Thyroid gland (tissue), 4 donors: Measurements from ENCODE around the gene P4HA3.

ENCODE experiments used
- POLR2A ChIP-seq, 2 donors: fragments of 450-650 bp; IDR thresholded peaks; one replicate each; pipeline ENCODE4 v1.6.1; 2017; ENCODE audit warnings: antibody characterized with exemption in 2 of 2, mild to moderate bottlenecking in 2 of 2, moderate library complexity in 1 of 2
- TF ChIP-seq, protein P1 (sequence below), 6 experiments: fragments of 200-600 bp in 3 of 6; fragments of 450-650 bp in 3 of 6; sonication (generic) in 3 of 6; IDR thresholded peaks; one replicate each; pipeline ENCODE4 v1.5.1; 2016 to 2019; ENCODE audit warnings: antibody characterized with exemption in 6 of 6, mild to moderate bottlenecking in 2 of 6, inconsistent platforms in 1 of 6, moderate library complexity in 1 of 6

DNA sequence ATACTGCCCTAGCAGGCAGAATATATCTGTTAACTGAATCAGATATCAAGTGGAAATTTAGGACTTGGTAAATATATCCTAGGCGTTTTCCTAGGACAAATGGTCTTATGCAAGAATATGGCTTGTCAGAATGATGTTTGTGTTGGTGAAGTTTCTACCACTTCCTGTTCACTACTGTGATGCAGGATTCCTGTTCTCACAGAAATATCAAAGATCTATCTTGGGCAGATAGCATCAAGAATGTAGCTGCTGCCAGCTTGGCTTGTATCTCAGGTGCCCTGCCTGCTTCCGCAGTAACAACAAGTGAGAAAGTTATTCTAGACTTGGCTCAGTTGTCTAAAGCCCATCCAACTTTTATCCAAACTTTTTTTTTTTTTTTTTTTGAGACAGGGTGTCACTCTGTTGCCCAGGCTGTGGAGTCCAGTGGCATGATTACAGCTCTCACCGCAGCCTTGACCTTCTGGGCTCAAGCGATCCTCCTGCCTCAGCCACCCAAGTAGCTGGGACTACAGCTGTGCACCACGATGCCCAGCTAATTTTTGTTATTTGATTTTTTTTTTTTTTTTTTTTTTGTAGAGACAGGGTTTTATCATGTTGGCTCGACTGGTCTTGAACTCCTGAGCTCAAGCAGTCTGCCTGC, 79.0 kb downstream of the P4HA3 start:
- TF ChIP-seq, protein P1, sequence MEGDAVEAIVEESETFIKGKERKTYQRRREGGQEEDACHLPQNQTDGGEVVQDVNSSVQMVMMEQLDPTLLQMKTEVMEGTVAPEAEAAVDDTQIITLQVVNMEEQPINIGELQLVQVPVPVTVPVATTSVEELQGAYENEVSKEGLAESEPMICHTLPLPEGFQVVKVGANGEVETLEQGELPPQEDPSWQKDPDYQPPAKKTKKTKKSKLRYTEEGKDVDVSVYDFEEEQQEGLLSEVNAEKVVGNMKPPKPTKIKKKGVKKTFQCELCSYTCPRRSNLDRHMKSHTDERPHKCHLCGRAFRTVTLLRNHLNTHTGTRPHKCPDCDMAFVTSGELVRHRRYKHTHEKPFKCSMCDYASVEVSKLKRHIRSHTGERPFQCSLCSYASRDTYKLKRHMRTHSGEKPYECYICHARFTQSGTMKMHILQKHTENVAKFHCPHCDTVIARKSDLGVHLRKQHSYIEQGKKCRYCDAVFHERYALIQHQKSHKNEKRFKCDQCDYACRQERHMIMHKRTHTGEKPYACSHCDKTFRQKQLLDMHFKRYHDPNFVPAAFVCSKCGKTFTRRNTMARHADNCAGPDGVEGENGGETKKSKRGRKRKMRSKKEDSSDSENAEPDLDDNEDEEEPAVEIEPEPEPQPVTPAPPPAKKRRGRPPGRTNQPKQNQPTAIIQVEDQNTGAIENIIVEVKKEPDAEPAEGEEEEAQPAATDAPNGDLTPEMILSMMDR (IDR thresholded peaks at IDR 0.05): no peak
- TF ChIP-seq POLR2A (IDR thresholded peaks at IDR 0.05): no peak
